ENCODE data around the gene NAPB. TPM values are rescaled to one million over a fixed set of nuclear protein-coding genes. Genes with fewer than 3 reads are reported as not detected.

The NAPB gene
- total and polyA plus RNA-seq, 10 of the 15 experiments (the other 5 are each of a cell fraction or from before 2014, with no cell fraction given) = 2.1 to 15.9 (median 7.2) TPM

DNA sequence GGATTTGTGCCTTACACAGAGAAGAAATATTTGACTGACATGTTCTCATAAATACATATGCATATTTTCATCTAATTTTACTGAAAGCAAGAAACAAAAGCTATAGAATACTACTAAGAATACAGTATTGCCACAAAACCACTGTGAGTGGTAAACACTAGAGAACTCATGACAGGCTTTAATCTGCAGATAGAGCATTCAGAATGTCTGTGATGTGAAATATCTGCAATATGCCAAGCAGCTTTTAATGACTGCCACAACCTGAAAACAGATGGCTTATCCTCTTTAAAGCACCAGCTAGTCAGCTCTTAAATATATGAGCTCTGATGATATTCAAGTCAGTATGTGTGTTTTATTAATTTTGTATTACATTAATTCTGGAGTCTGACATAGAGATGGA, 3.4 kb downstream of the NAPB start:
- no peak for ATAC-seq
- BruUV-seq (replicated peaks) = no TSS peak
- H3K27ac ChIP-seq (ENCODE audit: control insufficient read depth, insufficient read depth) = no peak overlapping the region
- no peak for FAIRE-seq
- peaks cover 11% of the 10 kb centered on the region for H3K4me1 ChIP-seq (ENCODE audit: control insufficient read depth, insufficient read depth, low read length)
- no peak overlapping the region for H2AFZ ChIP-seq (ENCODE audit: control insufficient read depth, low read depth, low read length)
- RAD21 ChIA-PET (ENCODE audit: unreplicated experiment) = interaction anchor here (1.1 to 2.7 kb wide), 4 partner anchors 9 to 68 kb away, joined by 3 to 14 read pairs (median 7); partner anchors contain the start of gene NXT1
- no peak overlapping the region for H3K4me3 ChIP-seq
- no peak overlapping the region for H3K4me2 ChIP-seq (ENCODE audit: control insufficient read depth, insufficient read depth)
- no peaks in the 10 kb centered on the region for H3K27me3 ChIP-seq (replicated peaks in 1 of 2; ENCODE audit: control insufficient read depth in 2 of 2, insufficient read depth in 2 of 2, low read length in 1 of 2)
- in situ Hi-C loops (cut with MboI) (loop anchor here (10.0 kb wide), 1 partner anchor 57 kb away; no protein-coding TSS in a partner anchor), intact Hi-C loops (cut with micrococcal nuclease; ENCODE audit: unreplicated experiment) (no loop called here)
- TF ChIP-seq, protein P1, sequence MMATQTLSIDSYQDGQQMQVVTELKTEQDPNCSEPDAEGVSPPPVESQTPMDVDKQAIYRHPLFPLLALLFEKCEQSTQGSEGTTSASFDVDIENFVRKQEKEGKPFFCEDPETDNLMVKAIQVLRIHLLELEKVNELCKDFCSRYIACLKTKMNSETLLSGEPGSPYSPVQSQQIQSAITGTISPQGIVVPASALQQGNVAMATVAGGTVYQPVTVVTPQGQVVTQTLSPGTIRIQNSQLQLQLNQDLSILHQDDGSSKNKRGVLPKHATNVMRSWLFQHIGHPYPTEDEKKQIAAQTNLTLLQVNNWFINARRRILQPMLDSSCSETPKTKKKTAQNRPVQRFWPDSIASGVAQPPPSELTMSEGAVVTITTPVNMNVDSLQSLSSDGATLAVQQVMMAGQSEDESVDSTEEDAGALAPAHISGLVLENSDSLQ (IDR thresholded peaks at IDR 0.05) = peak; percentile 35; the same call in 1 of the 2 replicates
- no peak for TF ChIP-seq BRCA1 (IDR thresholded peaks at IDR 0.05; ENCODE audit: low read depth, low read length)
- no peaks in the 10 kb centered on the region for H4K20me1 ChIP-seq (ENCODE audit: control insufficient read depth, insufficient read depth)
- POLR2A ChIA-PET = interaction anchor here (0.7 to 5.3 kb wide), 6 partner anchors 8 to 1638 kb away, joined by 3 to 36 read pairs (median 8); partner anchors contain the start of genes GZF1 and NXT1
- no peaks in the 10 kb centered on the region for H3K9me3 ChIP-seq (replicated peaks; ENCODE audit: control insufficient read depth, insufficient read depth, low read length)
- no peak overlapping the region for H3K9ac ChIP-seq (ENCODE audit: control insufficient read depth, insufficient read depth, low read length)
- no peaks in the 10 kb centered on the region for H3K36me3 ChIP-seq (ENCODE audit: control insufficient read depth in 2 of 2, insufficient read depth in 2 of 2, low read length in 1 of 2)
- SMC1A ChIA-PET (ENCODE audit: uncharacterized antibody, unreplicated experiment) = interaction anchor here (0.7 to 2.1 kb wide), 6 partner anchors 9 to 80 kb away, joined by 3 to 7 read pairs (median 4); no protein-coding TSS in a partner anchor
- peaks cover 58% of the 10 kb centered on the region for H3K79me2 ChIP-seq (ENCODE audit: control insufficient read depth, insufficient read depth, low read length)
- no peak for DNase-seq (ENCODE audit: low read depth, low spot score)
- CTCF ChIA-PET = interaction anchor here (0.9 to 9.4 kb wide), 6 partner anchors 10 to 225 kb away, joined by 3 to 56 read pairs (median 5); partner anchors contain the start of gene NXT1

DNA sequence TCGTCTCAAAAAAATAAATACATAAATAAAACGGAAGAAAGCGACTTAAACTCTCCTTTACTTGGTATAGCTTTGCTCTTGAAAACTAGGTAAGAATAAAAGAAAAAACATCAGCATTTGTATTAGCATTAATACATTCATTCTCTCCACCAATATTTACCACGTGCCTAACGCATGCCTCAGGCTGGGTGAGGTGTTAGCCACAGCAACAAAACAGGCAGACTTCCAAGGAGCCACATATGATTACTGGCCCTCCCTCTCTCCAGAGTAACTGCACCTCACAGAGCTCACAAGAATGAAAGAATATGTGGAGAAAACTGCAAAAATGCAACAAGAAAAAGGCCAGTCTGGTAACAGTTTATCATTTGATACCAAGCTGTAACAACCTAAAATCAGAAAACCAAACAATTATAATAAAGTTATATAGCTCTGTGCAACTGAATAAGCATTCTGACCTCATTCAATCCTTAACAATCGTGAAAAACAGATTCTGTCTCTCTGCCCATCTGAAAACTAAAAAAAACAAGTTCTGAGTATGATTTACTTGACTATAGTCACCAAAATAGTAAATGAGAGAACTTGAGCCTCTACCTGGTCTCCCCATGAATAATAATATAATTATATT, 5.2 kb downstream of the NAPB start:
- DNase-seq (ENCODE audit: low read depth, low spot score) (no peak), ATAC-seq (no peak), FAIRE-seq (no peak)
- H3K4me1 ChIP-seq (ENCODE audit: control insufficient read depth, insufficient read depth, low read length) = peaks cover 11% of the 10 kb centered on the region
- RAD21 ChIA-PET (ENCODE audit: unreplicated experiment) = no interaction called here
- intact Hi-C loops (cut with micrococcal nuclease; ENCODE audit: unreplicated experiment) (no loop called here), in situ Hi-C loops (cut with MboI) (loop anchor here (10.0 kb wide), 1 partner anchor 59 kb away; no protein-coding TSS in a partner anchor)
- H2AFZ ChIP-seq (ENCODE audit: control insufficient read depth, low read depth, low read length) = no peak overlapping the region
- H3K36me3 ChIP-seq (ENCODE audit: control insufficient read depth in 2 of 2, insufficient read depth in 2 of 2, low read length in 1 of 2) = no peaks in the 10 kb centered on the region
- BruUV-seq (replicated peaks) = no TSS peak
- TF ChIP-seq IKZF1 (conservative IDR thresholded peaks at IDR 0.05) = 0 out of 2 replicates have a peak, but pooled peaks have one; percentile 13
- no peak for TF ChIP-seq ATF7 (IDR thresholded peaks at IDR 0.05; ENCODE audit: low read depth)
- peak in 1 of 2 experiments; percentile 66; a peak in 3 of 4 replicates for TF ChIP-seq BHLHE40 (IDR thresholded peaks at IDR 0.05; ENCODE audit: borderline replicate concordance in 1 of 2, low read depth in 2 of 2, low read length in 1 of 2)
- H3K9me3 ChIP-seq (replicated peaks; ENCODE audit: control insufficient read depth, insufficient read depth, low read length) = no peaks in the 10 kb centered on the region
- CTCF ChIA-PET = interaction anchor here (0.6 to 9.4 kb wide), 3 partner anchors 57 to 147 kb away, joined by 4 to 56 read pairs (median 4); partner anchors contain the start of gene NXT1
- no peak overlapping the region for H3K9ac ChIP-seq (ENCODE audit: control insufficient read depth, insufficient read depth, low read length)
- no peak overlapping the region for H3K4me2 ChIP-seq (ENCODE audit: control insufficient read depth, insufficient read depth)
- 90% methylated on average over 6 of the region's 6 CpGs for WGBS (ENCODE audit: insufficient coverage, insufficient replicate concordance, low lambda C conversion rate, missing lambda C conversion rate)
- H3K27me3 ChIP-seq (replicated peaks in 1 of 2; ENCODE audit: control insufficient read depth in 2 of 2, insufficient read depth in 2 of 2, low read length in 1 of 2) = no peaks in the 10 kb centered on the region
- no peak overlapping the region for H3K27ac ChIP-seq (ENCODE audit: control insufficient read depth, insufficient read depth)
- H3K4me3 ChIP-seq = no peak overlapping the region; the same call in 1 of the 2 replicates
- H4K20me1 ChIP-seq (ENCODE audit: control insufficient read depth, insufficient read depth) = no peaks in the 10 kb centered on the region
- SMC1A ChIA-PET (ENCODE audit: uncharacterized antibody, unreplicated experiment) = interaction anchor here (0.7 to 1.8 kb wide), 5 partner anchors 9 to 66 kb away, joined by 3 to 6 read pairs (median 4); no protein-coding TSS in a partner anchor
- H3K79me2 ChIP-seq (ENCODE audit: control insufficient read depth, insufficient read depth, low read length) = peaks cover 70% of the 10 kb centered on the region
- POLR2A ChIA-PET = interaction anchor here (0.9 to 1.9 kb wide), 2 partner anchors 13 to 58 kb away, joined by 4 to 5 read pairs; no protein-coding TSS in a partner anchor

All from GM12878 (cell line).